ENCODE results near the gene NDUFAF3. TPM values are rescaled to one million over a fixed set of nuclear protein-coding genes. Genes with fewer than 3 reads are reported as not detected.

The NDUFAF3 gene
- total and polyA plus RNA-seq, 10 of the 15 experiments (the other 5 are each of a cell fraction or from before 2014, with no cell fraction given): 25.4 to 228 (median 63.9) TPM

- TF ChIP-seq RFX5 (IDR thresholded peaks at IDR 0.05; ENCODE audit: low read depth, low read length) (no peak), CREB1 (IDR thresholded peaks at IDR 0.05; ENCODE audit: low read depth) (peak; percentile 96), PML (IDR thresholded peaks at IDR 0.05; ENCODE audit: low read length) (no peak), SMAD5 (IDR thresholded peaks at IDR 0.05; ENCODE audit: low read depth) (no peak), POLR2AphosphoS2 (IDR thresholded peaks at IDR 0.05; ENCODE audit: low read depth, low read length) (no peak), SP1 (IDR thresholded peaks at IDR 0.05; ENCODE audit: low read depth, low read length) (no peak)
- TF ChIP-seq, protein P1, sequence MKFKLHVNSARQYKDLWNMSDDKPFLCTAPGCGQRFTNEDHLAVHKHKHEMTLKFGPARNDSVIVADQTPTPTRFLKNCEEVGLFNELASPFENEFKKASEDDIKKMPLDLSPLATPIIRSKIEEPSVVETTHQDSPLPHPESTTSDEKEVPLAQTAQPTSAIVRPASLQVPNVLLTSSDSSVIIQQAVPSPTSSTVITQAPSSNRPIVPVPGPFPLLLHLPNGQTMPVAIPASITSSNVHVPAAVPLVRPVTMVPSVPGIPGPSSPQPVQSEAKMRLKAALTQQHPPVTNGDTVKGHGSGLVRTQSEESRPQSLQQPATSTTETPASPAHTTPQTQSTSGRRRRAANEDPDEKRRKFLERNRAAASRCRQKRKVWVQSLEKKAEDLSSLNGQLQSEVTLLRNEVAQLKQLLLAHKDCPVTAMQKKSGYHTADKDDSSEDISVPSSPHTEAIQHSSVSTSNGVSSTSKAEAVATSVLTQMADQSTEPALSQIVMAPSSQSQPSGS (IDR thresholded peaks at IDR 0.05; ENCODE audit: low read length): no peak
- TF ChIP-seq, protein P2, sequence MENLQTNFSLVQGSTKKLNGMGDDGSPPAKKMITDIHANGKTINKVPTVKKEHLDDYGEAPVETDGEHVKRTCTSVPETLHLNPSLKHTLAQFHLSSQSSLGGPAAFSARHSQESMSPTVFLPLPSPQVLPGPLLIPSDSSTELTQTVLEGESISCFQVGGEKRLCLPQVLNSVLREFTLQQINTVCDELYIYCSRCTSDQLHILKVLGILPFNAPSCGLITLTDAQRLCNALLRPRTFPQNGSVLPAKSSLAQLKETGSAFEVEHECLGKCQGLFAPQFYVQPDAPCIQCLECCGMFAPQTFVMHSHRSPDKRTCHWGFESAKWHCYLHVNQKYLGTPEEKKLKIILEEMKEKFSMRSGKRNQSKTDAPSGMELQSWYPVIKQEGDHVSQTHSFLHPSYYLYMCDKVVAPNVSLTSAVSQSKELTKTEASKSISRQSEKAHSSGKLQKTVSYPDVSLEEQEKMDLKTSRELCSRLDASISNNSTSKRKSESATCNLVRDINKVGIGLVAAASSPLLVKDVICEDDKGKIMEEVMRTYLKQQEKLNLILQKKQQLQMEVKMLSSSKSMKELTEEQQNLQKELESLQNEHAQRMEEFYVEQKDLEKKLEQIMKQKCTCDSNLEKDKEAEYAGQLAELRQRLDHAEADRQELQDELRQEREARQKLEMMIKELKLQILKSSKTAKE (IDR thresholded peaks at IDR 0.05; ENCODE audit: low read depth, poor library complexity, severe bottlenecking): no peak
These were observed 31.9 kb upstream of the NDUFAF3 start, which contains the start of gene P4HTM (continued) for GRCh38 chr3:48989796-48990635.

All from GM12878 (cell line).